Measurements from ENCODE around the gene KRT34.

KRT34 gene

GRCh38 chr17:41343029-41343428 is 39.1 kb downstream of the KRT34 start:
- Histone ChIP-seq H3K36me3 (ENCODE audit: insufficient read depth) (no peaks in the 10 kb centered on the region), H3K4me3 (IDR thresholded peaks at IDR 0.05; ENCODE audit: insufficient read depth, low read depth, low read length) (no peak overlapping the region), H2AFZ (ENCODE audit: low read depth) (no peak overlapping the region), H3K27ac (no peak overlapping the region), H3K4me1 (ENCODE audit: low read depth, poor library complexity, severe bottlenecking) (peaks cover 42% of the 10 kb centered on the region), H4K20me1 (ENCODE audit: insufficient read depth) (no peaks in the 10 kb centered on the region), H3K27me3 (ENCODE audit: insufficient read depth, low read depth) (peaks cover 26% of the 10 kb centered on the region; the same call in 1 of the 2 replicates), H3K4me2 (no peak overlapping the region), H3K79me2 (ENCODE audit: insufficient read depth, low read depth) (no peaks in the 10 kb centered on the region), H3K9ac (no peak overlapping the region)
- no peak for TF ChIP-seq CTCF (conservative IDR thresholded peaks at IDR 0.05; ENCODE audit: low read depth, low read length)

GRCh38 chr17:41340934-41341861 is 40.9 kb downstream of the KRT34 start:
- H3K27ac ChIP-seq: peak overlapping the region; percentile 26; the same call in 1 of the 2 replicates
- peaks cover 43% of the 10 kb centered on the region; the same call in 1 of the 2 replicates for H3K27me3 ChIP-seq (ENCODE audit: insufficient read depth, low read depth)
- no peak overlapping the region for H2AFZ ChIP-seq (ENCODE audit: low read depth)
- no peak for TF ChIP-seq CTCF (conservative IDR thresholded peaks at IDR 0.05; ENCODE audit: low read depth, low read length)
- H3K4me1 ChIP-seq (ENCODE audit: low read depth, poor library complexity, severe bottlenecking): peaks cover 46% of the 10 kb centered on the region
- no peak overlapping the region for H3K4me3 ChIP-seq (IDR thresholded peaks at IDR 0.05; ENCODE audit: insufficient read depth, low read depth, low read length)
- H3K79me2 ChIP-seq (ENCODE audit: insufficient read depth, low read depth): no peaks in the 10 kb centered on the region
- no peak overlapping the region for H3K9ac ChIP-seq
- no peaks in the 10 kb centered on the region for H4K20me1 ChIP-seq (ENCODE audit: insufficient read depth)
- H3K36me3 ChIP-seq (ENCODE audit: insufficient read depth): no peaks in the 10 kb centered on the region
- H3K4me2 ChIP-seq: peak overlapping the region; percentile 59

- H3K4me3 ChIP-seq (IDR thresholded peaks at IDR 0.05; ENCODE audit: insufficient read depth, low read depth, low read length): no peak overlapping the region
- no peak overlapping the region for H3K27ac ChIP-seq
- H3K4me2 ChIP-seq: peak overlapping the region; percentile 59
- H3K79me2 ChIP-seq (ENCODE audit: insufficient read depth, low read depth): no peaks in the 10 kb centered on the region
- TF ChIP-seq CTCF (conservative IDR thresholded peaks at IDR 0.05; ENCODE audit: low read depth, low read length): no peak
- no peaks in the 10 kb centered on the region for H4K20me1 ChIP-seq (ENCODE audit: insufficient read depth)
- no peak overlapping the region for H3K9ac ChIP-seq
- H3K4me1 ChIP-seq (ENCODE audit: low read depth, poor library complexity, severe bottlenecking): peaks cover 46% of the 10 kb centered on the region
- no peak overlapping the region for H2AFZ ChIP-seq (ENCODE audit: low read depth)
- H3K27me3 ChIP-seq (ENCODE audit: insufficient read depth, low read depth): peaks cover 43% of the 10 kb centered on the region; the same call in 1 of the 2 replicates
- no peaks in the 10 kb centered on the region for H3K36me3 ChIP-seq (ENCODE audit: insufficient read depth)
These were observed 41.6 kb downstream of the KRT34 start for GRCh38 chr17:41340494-41340893.

GRCh38 chr17:41339571-41340172 is 42.4 kb downstream of the KRT34 start:
- H3K4me1 ChIP-seq (ENCODE audit: low read depth, poor library complexity, severe bottlenecking): peaks cover 46% of the 10 kb centered on the region

More at GRCh38 chr17:41339571-41340172, 42.4 kb downstream of the KRT34 start:
- Histone ChIP-seq H3K27ac (no peak overlapping the region), H3K9ac (no peak overlapping the region), H3K27me3 (ENCODE audit: insufficient read depth, low read depth) (peaks cover 43% of the 10 kb centered on the region; the same call in 1 of the 2 replicates), H3K36me3 (ENCODE audit: insufficient read depth) (no peaks in the 10 kb centered on the region), H3K4me2 (peak overlapping the region; percentile 59), H3K79me2 (ENCODE audit: insufficient read depth, low read depth) (no peaks in the 10 kb centered on the region), H3K4me3 (IDR thresholded peaks at IDR 0.05; ENCODE audit: insufficient read depth, low read depth, low read length) (no peak overlapping the region), H4K20me1 (ENCODE audit: insufficient read depth) (no peaks in the 10 kb centered on the region), H2AFZ (ENCODE audit: low read depth) (no peak overlapping the region)
- TF ChIP-seq CTCF (conservative IDR thresholded peaks at IDR 0.05; ENCODE audit: low read depth, low read length): no peak

Measured in KMS-11 (cell line).